HG03521 (cell line): ENCODE data around the gene WIPF3.

ENCODE experiments used
- ATAC-seq: cut with Tn5 transposase; IDR thresholded peaks from one replicate; pipeline ENCODE4 v1.9.1; 2021; ENCODE audit warnings: mild to moderate bottlenecking, moderate library complexity; ENCODE audit not compliant: unreplicated experiment

Gene WIPF3

DNA sequence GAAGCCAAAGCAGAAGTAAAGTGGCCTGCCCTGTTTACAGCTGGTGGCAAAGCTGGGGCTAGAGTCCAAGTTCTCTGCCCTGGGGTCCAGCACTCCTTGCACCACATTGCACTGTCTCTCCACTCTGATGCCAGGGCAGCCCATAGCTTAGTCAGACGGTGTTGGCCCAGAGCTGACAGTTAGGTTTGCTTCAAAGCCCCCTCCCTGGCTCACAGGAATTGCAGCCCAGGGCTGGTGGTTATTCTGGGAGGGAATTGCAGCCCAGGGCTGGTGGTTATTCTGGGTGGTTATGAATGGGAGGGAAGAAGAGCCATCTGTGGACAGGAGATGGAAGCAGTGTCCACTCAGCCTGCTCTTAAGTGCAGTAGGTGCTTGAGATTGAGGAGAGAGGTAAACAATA is 94.4 kb downstream of the WIPF3 start:
- ATAC-seq, result no peak

DNA sequence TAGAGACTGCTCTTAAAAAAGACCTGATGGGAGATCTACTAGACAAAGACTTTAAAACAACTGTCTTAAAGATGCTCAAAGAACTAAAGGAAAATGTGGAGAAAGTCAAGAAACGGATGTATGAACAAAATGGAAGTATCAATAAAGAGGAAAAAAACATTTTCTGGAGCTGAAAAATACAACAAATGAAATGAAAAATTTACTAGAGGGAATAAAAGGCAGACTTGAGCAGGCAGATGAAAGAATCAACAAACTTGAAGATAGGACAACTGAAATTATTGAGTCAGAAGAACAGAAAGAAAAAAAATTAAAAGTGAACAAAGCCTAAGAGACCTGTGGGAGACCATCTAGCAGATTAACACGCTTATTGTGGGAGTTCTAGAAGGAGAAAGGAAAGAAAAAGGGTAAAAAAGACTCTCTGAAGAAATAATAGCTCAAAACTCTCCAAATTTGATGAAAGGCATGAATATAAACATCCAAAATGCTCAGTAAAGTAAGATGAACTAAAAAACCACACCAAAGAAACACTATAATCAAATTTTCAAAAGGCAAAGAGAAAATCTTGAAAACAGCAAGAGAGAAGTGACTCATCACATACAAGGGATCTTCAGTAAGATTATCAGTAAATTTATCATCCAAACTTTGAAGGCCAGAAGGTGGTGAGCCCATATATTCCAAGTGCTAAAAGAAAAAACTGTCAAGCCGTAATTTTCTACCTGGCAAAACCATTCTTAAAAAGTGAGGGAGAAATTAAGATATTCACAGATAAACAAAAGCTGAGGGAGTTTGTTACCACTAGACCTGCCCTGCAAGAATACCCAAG is 100.1 kb downstream of the WIPF3 start:
- no peak for ATAC-seq

DNA sequence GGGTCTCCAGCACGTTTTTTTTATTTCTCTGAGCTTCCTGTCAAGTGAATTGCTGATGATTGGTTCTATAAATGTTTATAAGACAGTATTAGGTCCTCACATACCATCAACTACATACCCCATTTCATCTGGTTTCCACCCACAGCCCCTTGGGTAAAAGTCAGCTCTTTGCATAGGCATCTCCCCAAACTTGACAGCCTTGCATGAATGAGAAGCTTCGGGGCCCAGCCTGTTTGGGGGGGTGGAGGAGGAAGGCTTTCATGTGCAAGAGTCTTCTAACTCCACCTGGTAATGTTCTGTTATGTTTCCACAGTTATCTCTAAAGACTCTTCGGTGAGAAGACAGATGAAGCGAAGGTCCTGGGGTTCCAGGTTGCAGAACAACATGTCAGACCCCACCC is 107.9 kb downstream of the WIPF3 start:
- no peak for ATAC-seq

DNA sequence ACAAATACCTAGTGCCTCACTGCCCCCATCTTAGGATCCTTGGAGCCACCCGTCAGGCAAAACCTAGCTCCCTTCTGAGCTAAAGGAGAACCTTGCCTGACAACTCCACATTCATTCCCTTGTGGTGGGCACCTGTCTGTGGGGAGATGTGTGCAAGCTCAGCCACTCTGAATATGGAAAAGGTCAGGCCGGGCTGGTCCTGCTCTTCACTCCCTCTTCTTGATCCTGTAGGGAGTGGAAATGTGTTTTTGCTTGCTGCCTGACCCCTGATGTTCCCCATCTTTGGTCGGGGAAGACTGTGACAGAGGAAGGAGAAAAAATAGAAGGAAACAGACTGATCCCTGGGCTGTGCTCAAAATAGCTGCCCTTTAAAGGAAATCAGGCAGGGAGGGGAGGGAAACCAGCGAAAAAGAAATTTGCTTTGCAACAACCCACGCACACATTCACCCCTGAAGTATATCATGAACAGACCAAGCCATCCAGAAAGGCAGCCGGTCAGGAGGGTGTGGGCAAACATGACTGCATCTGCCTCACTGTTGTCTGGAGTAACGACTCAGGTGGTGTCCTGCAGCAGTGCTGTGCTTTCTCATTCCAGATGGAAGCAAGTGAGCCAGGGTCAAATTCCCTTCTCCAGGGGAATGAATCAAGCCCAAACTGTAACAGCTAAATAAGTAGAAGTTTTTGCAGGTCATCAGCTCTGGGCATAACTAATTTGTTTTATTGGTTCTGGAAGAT is 109.3 kb downstream of the WIPF3 start:
- ATAC-seq, result no peak

DNA sequence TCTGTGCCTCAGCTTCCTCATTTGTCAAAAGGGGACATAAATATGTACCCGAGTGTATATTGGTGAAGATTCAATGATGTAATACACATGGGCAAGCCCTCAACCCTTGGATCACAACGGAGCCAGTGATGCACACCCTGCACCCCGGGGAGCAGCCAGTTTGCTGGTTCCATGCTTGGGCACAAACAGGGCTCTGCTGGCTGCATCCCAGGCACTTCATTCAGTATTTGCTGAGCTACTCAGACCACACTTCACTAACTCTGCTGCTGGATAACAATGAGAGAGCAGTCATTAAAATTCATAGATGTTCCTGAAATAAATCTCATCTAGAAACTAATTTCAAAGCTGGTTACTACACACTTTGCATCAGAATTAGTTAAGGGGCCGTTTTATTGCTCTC is 111.3 kb downstream of the WIPF3 start:
- ATAC-seq, result no peak

DNA sequence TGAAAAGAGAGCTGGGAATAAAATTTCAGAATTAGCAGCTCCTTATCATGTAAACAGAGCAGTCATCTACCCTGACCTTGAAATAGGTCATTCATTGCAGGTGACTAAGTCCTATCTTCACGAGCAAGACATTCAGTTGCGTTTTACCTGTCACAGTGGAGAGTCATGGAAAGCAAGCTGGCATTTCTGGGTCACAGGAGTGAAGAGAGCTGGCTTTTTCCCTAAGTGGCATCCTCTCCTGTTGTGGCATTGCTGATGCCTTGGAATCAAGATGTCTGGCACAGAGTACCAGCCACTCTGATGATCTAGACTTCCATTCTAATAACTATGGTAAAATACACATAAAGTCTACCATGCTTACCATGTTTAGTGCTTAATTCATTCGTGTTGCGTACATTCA is 112.5 kb downstream of the WIPF3 start:
- ATAC-seq, result no peak

DNA sequence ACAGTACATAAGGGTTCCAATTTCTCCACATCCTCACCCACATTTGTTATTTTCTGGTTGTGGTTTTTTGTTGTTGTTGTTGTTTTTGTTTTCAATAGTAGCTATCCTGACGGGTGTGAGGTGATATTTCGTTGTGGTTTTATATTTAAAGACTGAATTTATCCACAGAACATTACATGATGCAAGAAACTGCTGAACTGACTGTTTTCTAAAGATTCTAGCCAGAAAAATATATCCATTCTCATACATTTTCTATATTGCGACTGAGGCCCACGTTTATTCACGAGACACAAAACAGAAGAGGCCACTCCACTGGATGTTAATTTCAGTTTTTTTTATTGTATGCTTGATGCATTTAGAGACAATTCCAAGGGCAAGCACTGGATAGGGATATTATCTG is 113.5 kb downstream of the WIPF3 start:
- ATAC-seq, result no peak

DNA sequence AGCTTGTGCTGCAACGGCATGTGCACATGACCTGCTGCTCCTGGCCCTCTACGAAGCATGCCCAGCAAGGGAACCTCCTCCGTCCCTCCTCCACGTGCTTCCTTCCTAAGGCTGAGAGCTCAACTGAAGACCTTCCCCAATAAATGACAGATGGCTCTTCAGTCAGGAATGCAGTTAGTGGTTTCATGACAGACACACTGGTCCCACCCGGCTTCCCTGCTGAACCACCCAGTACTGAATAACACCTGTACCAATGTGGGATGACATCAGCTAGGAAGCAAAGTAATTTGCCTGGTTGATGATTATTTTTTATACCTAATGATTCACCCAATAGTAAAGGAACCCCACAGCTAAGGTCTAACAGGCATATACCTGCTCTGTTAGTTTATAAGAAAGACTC is 114.2 kb downstream of the WIPF3 start:
- ATAC-seq, result no peak

DNA sequence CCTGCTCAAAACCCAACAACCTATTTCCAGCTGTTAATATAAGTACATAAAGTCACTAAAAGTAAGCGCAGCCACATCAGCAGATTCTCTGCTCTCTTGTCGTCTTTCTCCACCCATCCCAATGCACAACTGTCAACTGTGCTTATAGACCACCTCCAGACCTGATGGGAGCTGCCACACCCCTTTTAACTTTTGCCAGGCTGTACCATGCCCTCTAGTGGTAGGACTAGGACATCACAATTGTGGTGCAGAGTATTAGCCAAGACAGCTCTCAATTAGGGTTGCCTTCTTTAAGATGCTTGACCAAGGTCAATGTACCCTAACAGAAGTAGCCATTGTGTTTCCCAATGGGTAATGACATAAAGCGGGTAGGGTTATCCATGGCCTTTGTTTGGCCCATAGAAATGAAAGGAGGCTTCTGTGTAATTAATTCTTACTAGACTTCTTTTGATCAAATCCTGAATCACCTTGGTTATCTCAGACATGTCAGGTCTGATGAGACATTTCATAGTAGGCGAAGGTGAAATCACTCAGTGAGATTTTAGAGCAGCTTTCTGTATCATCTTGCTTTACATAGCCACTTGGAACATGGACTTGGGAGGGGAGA is 115.2 kb downstream of the WIPF3 start:
- peak; percentile 68 for ATAC-seq

DNA sequence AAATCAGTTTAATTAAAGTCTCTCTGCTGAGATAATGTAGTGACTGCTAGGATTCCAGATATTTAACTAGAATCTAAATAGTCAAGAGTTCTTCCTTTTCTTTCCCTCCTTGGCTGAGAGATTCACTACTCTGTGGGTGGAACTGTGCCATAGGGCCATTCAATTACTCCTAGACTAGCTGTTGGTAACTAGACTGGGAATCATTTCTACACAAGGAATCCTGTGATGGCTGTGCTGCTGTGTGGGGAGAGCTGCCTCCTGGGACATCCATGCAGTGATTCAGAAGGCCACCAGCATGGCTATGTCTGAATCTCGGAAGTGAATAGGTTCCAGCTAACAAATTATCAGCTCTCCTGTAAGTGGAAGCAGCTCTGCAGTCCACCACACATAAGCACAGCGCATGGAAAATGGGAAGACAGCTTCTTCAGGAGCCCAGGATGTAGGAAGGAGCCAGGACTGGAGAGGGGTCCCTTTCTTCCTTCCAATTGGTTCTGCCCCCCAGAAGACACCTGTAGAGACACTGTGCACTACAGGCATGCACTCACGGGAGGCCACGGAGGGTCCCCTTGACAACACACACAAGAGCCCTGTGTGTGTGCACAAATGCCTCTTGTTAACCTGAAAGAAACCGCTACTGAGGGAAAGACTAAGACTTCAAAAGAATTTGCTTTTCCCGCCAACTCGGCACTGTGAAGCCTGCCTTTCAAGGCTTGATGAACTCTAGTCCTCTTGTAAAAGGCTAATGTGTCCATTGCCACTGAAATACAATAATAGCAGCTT is 116.8 kb downstream of the WIPF3 start:
- no peak for ATAC-seq

DNA sequence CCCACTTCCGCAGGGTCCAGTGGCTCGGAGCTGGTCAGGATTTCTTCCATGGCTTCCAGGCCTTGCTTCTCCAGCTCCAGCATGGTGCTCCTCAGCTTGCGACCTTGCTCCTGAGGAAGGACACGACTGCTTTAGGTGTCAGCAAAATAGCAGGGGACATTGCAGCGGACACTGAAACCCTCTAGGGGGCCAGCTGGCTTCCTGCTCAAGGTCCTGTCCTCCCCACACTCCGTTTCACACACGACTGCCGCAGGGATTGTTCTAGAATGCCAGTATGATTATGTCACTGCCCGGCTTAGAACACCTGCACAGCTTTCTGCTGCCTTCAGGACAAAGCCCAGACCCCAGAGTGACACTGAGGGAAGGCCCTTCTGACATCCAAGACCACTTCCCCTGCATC is 117.7 kb downstream of the WIPF3 start:
- no peak for ATAC-seq

DNA sequence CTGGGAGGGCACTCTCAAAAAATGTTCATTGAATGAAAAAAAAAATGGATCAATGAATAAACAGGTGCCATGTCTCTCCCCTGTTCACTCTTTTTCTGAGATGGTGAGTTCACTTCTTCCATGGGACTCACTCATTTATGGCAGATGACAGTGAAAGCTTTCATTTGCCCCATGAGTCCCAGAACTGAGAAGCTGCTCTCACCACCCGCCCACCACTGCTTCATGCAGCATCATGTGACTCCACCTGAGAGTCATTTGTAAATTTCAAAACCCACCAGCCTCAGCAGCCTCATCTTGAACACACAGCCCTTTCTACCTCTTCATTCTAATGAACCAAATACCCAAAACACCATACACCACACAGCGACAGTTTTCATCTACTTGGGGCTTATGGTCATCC is 118.4 kb downstream of the WIPF3 start:
- no peak for ATAC-seq

DNA sequence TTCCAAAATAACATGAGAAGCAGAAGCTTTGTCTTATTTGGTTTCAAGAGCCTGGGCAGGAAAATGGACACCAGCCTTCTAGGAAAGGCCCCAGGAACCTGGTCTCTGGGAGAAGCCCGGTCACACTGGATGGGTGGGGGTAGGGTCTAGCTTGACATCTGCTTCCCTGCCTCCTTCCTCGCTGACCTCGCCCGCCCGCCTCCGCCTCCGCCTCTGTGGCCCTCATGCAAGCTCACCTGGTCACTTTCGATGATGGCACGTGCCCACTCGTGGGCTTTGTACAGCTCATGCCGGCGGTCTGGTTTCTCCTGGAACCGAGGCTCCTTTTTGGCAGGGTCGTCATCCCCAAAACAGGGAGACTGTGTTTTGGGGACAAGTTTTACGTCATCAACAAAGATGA is 119.9 kb downstream of the WIPF3 start:
- no peak for ATAC-seq

DNA sequence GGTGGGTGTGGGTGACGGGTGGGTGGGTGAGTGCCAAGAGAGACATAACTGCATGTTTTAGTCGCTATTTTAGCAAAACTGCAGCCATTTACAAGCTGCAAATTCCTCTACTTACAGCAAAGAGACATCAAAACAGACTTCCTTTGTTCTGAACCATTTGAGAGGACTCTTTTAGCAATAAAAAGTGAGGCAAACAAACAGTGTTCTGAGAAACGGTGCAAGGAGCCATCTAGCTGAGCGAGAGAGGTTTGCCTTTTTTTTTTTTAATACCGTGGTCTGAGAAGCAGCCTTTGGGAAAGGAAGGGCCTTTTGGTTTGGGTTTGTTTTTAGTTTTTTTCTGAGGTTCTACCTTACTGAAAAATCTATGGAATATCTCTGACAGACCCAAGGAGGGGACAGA is 120.4 kb downstream of the WIPF3 start:
- ATAC-seq, result no peak

DNA sequence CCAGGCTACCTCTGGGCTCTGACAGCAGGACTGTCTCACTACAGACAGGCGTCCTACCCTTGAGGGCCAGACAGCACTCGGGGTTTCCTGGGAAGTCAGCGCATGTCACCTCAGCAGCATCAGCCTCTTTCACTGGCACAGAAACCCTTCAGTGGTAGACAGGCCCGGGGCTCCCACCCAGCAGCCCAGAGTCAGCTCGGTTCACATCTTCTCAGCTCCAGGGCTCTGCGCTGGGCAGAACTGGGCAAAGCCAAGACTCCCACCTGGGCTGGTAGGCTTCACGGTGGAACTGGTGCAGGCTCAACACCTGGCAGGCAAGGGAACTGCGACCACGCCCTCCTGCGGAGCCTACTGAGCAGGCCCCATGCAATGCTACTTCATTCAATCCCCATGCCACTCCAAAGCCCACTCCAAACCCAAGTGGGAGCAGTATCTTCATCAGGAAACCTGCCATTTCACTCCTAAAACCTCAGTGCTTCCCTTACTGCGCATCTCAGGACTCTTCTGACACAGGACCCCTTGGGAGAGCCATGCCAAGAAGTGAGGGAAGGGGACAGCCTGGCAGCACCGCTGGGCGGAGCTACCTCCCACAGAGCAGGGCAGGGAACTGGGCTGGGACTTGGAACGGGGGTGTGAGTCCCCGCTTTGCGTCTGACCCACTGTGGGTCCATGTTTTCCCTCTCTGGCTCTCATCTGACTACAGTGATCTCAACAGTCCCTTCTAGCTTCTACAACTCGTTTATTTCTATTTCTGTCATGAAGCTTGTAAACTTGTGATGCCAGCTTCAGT is 122.9 kb downstream of the WIPF3 start:
- ATAC-seq, result no peak

DNA sequence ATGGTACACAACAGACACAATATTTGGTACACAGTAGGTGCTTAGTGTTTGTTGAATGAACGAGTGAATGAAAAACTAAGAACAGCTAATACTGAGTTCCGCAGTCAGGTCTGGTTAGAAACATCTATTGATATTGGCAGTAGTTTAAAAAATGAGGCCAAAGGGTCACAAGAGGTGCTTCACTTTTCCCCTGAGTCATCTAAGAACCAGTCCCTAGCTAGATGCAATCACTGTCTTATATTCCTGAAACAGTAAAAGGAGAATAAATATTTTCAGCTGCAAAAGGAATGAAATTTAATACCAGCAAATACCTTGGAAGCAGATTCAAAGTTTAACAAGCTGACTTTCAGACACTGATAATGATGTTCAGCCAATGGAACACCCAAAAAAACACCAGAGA is 128.8 kb downstream of the WIPF3 start:
- ATAC-seq, result no peak

DNA sequence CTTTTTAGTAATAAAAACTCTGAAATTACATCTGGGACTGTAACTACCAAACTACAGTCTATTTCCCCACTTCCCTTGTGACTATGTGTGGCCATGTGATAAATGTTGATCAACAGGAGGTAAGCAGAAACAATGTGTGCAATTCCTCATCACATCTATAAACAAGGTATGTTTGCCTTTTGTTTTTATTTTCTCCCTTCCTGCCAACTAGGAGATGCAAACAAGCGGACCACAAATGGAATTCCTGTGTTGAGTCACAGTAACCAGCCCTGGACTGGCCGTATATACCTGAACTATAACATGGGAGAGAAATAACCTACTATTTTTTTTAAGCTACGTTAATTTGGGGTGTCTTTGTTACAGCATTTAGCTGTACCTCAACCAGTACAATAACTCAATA is 130.8 kb downstream of the WIPF3 start:
- no peak for ATAC-seq

DNA sequence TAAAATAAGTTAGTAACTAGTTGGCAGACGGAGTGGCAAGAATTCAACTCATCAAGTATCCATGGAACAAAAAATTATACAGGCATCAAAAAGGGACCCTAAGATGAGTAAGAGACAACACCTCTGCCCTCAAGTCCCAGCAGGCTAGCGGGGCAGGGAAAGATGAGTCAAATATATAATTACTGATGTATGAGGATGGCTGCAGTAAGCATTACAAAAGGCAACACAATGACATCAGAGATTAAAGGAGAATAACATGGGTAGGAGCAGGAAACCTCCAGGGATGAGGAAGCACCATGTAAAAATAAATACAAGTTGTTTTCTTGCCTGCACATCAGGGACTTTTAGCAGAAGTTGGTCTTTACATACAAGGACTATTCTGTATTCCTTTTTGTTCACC is 133.9 kb downstream of the WIPF3 start:
- ATAC-seq, result no peak

DNA sequence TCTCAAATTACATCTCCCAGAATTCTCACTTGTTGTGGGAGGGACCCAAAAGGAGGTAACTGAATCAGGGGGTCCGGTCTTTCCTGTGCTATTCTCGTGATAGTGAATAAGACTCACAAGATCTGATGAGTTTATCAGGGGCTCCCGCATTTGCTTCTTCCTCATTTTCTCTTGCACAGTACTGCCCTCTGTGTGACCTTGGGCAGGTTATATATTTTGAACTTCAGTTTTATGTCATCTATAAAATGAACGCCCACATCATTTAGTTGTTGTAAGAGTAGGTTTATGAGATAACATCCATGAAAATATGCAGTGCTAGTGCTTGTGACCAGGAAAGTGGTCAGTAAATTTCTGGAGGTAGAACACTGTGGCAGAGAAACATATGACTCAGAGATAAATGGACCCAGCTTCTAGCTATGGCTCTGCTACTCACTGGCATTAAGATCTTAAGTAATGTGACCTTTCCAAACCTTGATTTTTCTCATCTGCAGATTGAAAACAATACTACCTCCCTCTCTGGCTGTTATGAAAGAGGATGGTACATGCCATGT is 139.0 kb downstream of the WIPF3 start:
- ATAC-seq, result no peak
